SK-N-SH (cell line): Measurements from ENCODE around the gene CLCN6.

Source experiments
- FOXM1 ChIP-seq: IDR thresholded peaks from 2 replicates; pipeline ENCODE4 v1.4.0; 2012; ENCODE audit warnings: low read depth, mild to moderate bottlenecking
- JUND ChIP-seq: IDR thresholded peaks from 2 replicates; pipeline ENCODE4 v1.4.0; 2012
- RCOR1 ChIP-seq: fragments of 150-350 bp; IDR thresholded peaks from 2 replicates; pipeline ENCODE4 v1.6.1; 2017; ENCODE audit warnings: antibody characterized with exemption, low read length
- RXRA ChIP-seq: IDR thresholded peaks from 2 replicates; pipeline ENCODE4 v1.4.0; 2012; ENCODE audit warnings: low read depth, mild to moderate bottlenecking, borderline replicate concordance
- SIN3A ChIP-seq: IDR thresholded peaks from 2 replicates; pipeline ENCODE4 v1.6.1; 2012; ENCODE audit warnings: low read depth, mild to moderate bottlenecking, low read length, moderate library complexity, borderline replicate concordance
- TF ChIP-seq, protein P1 (sequence below): IDR thresholded peaks from 2 replicates; pipeline ENCODE4 v1.4.0; 2012; ENCODE audit warnings: low read depth
- TF ChIP-seq, protein P2 (sequence below): fragments of 200-600 bp; sonication (generic); IDR thresholded peaks from 2 replicates; pipeline ENCODE4 v1.6.1; 2017; ENCODE audit warnings: antibody characterized with exemption, mild to moderate bottlenecking, moderate library complexity

DNA sequence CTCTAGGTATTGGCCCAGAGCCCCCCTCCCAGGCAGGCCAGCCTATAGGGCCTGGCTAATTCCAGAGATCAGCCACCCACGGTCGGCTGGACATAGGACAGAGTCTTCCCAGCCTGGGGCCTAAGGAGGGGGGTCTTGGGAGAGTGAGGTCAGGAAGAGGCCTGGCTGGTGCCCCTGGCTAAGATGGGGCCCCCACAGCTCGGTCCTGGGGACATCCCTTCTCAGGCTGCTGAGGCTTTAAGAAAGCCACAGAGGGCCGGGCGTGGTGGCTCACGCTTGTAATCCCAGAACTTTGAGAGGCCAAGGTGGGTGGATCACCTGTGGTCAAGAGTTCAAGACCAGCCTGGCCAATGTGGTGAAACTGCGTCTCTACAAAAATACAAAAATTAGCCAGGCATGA is 41.5 kb upstream of the CLCN6 start:
- TF ChIP-seq, protein P1, sequence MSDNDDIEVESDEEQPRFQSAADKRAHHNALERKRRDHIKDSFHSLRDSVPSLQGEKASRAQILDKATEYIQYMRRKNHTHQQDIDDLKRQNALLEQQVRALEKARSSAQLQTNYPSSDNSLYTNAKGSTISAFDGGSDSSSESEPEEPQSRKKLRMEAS: no peak
- TF ChIP-seq SIN3A (no peak), JUND (no peak), RXRA (no peak), FOXM1 (no peak), RCOR1 (no peak)
- TF ChIP-seq, protein P2, sequence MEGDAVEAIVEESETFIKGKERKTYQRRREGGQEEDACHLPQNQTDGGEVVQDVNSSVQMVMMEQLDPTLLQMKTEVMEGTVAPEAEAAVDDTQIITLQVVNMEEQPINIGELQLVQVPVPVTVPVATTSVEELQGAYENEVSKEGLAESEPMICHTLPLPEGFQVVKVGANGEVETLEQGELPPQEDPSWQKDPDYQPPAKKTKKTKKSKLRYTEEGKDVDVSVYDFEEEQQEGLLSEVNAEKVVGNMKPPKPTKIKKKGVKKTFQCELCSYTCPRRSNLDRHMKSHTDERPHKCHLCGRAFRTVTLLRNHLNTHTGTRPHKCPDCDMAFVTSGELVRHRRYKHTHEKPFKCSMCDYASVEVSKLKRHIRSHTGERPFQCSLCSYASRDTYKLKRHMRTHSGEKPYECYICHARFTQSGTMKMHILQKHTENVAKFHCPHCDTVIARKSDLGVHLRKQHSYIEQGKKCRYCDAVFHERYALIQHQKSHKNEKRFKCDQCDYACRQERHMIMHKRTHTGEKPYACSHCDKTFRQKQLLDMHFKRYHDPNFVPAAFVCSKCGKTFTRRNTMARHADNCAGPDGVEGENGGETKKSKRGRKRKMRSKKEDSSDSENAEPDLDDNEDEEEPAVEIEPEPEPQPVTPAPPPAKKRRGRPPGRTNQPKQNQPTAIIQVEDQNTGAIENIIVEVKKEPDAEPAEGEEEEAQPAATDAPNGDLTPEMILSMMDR: no peak
